ENCODE measurements around the gene CAPN9.

The CAPN9 gene

DNA sequence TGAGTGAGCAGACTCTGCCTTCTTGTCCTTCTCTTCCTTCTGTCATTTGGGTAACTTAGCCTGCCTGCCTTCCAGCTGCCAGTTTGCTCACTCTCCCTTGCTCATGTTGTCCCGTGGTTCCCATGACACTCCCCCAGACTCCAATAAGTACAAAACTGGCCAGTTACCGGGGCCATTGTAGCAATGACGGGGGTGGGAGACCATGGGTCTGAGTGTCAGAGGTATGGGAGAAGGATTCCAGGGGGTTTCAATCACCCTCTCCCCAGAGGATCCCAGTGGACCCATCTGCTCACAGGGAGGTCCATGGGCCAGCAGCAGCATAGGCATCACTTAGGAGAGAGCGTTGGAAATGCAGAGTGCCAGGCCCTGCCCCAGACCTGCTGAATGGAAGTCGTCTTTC, 51.3 kb downstream of the CAPN9 start:
- DNase-seq: no peak

DNA sequence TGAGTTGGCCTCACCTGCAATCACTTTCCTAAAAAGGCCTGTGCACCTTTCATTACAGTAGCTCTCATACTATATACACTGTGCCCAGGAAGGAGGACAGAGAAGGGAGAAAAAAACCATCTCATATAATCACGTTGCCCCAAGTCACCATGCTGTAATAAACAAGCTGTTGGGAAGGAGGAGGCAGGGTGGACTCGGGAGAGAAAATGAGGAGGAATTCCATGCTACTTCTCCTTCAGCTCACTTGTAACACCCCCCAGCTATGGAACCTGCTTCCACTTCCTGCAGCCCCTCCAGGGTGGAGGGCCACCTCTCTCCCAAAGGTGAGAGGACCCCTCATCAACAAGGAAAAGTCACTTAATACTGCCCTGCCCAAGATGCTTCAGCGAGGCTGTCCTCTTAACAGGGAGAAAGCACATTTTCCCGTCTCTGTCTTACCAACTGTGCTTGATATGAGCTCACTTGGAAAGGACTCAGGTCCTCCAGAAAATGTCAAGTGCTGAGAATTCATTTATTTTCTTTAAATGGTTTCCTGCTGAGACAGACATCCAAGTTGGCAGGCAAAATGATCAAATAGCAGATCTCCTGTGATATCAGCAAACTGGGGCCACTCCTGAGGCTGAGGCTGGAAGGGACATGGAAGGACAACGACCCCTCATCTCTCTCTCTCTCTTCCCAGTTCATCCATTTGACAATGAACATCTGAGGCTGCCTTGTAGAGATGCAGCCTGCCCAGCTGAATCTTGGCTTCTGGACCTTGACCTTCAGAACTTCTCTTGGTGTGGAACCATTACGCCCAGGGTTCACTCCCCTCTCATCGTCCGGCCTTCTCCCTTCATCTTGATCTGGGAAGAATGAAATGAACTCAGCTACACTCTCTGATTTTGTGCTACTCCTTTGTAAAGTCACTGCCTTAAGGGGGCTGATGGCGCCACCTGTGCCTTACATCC, 54.0 kb downstream of the CAPN9 start:
- no peak for DNase-seq

DNA sequence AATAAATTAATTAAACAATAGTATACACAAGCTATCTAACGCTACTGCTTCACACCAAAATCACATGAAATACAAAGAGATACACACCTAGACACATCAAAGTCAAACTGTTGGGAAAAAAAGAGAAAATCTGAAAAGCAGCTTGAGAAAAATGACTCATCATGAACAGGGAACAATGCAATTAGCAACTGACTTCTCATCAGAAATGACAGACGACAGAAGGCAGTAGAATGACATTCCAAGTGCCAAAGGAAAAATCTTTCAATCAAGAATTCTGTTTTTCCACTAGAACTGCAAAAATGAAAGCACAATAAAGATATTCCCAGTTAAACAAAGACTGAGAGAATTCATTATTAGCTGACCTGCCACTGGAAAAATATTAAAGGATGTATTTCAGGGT, 57.2 kb downstream of the CAPN9 start:
- DNase-seq: no peak

DNA sequence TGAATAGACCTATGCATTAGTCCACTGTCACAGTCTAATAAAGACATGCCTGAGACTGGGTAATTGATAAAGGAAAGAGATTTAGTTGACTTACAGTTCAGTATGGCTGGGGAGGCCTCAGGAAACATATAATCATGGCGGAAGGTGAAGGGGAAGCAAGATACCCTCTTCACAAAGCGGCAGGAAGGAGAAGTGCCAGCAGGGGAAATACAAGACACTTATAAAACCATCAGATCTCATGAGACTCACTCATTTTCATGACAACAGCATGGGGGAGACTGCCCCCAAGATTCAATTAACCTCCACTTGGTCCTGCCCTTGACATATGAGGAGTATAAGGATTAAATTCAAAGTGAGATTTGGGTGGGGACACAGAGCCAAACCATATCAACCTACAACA, 59.4 kb downstream of the CAPN9 start:
- DNase-seq: no peak

DNA sequence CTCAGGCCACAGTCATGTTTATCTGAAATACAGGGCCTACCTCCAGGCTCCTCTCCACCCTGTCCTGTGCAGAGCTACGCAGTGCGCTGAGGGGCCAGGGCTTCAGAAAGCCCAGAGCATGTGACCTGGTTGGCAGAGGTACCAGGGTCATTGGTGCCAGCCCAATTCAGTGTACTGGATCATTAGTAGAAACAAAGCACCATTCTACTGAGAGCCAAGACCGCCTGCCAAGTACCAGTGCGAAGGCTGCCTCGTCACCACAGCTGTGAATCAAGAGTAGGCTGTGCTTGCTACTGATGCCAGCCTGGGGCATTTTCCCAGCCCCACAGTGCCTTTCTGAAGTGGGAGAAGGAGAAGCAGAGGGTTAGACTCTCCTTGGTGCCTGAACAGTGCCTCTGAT, 59.8 kb downstream of the CAPN9 start:
- DNase-seq: no peak

DNA sequence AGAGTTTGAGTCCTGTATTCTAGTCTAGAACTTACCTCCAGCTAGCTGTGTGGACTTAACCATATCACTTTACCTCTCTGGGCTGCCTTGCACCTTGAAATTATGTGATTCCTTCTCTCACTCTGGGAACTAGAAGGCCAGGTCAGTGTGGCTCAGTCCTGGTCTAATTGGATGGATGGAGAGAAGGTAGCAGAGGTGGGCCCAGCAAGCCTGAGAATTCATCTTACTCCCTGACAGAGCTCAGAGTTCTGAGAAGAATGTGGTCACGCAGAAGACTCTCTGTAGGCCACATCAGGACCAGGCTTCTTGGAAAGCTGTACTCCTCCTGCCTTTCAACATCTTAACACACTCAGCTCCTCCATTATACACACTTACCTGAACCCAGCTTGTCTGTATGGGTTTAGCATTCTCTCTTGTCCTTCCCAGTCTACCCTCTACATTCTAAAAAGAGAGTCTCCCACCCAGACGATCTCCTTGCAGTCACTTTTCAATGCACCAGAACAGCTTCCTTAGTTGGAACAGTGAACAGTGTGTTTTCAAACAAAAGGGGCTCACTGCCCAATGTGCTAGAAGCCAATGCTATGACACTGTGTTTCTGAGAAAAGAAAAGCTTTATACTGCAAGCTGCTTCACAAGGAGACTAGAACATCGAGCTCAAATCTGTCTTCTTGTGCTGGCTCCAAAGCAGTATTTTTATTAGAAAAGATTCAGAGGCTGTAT, 60.5 kb downstream of the CAPN9 start:
- DNase-seq: no peak

DNA sequence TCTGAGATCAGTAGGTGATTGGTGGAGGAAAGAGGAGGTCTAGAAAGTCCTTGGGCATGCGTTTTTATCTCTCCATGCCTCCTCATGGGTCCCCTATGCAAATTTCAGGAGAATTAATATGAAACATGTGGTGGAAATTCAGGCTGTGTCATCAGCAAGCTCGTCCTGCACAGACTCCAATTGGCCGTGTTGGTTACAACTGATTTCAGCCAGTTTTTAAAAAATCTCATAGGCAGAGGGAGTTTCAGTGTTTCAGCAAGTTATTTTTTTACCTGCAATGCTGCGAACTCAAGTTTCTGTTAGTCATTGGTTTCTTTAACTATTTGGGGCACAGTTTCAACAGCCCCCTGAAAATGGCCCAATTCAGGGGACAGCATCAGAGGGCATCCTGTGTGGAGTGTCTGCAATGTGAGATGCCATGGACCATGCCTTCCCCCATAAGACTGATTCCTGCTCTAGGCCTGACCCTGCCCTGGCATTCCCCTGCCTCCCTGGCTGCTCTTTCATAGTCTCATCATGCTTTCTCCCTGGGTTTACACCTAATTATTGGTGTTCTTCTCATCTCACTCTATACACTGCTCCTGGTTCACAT, 61.2 kb downstream of the CAPN9 start:
- no peak for DNase-seq

DNA sequence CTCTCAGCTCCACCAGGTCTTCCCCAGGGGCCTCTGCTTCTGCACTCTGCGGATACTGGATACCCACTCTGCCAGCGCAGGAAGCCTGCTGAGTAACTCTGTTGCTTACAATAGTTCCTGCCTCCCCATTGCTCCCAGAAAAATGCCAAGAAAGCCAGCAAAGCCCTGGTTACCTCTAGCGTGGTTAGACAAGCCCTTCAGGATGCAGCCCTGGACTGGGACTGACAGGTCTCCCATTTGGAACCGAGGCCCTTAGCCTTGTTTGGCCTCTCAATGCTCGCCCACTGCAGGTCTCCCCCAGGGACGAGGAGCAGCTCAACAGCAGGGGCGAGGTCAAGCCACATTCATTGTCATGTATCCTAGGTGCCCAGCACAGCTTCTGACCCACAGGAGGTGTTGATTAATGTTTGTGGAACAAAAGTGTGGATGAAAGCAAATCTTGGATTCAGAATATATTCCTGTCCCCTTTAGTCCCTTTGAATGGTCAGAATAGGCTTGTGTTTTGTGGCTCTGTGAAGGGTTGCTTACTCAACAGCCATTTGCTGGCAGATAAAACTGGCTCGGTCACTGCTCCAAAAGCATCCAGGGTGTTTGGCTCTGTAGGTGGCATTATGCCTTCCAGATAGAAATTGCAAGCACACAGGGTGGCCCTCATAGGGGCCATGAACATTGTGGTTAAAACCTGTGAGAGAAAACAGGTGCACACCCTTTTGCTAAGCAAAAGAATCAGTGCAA, 62.2 kb downstream of the CAPN9 start:
- DNase-seq: no peak

DNA sequence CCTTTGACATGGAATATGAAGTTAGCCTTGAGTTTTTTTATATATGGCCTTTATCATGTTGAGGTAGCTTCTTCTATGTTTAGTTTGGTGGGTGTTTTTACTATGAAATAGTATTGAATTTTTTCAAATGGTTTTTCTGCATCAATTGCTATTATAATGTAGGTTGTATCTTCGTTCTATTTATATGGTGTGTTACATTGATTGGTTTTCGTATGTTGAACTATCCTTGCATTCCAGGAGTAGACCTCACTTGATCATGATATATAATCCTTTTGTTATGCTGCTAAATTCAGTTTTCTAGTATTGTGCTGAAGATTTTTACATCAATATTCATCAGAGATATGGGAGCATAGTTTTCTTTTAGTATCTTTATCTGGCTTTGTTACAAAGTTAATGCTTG, 65.4 kb downstream of the CAPN9 start:
- DNase-seq: no peak

DNA sequence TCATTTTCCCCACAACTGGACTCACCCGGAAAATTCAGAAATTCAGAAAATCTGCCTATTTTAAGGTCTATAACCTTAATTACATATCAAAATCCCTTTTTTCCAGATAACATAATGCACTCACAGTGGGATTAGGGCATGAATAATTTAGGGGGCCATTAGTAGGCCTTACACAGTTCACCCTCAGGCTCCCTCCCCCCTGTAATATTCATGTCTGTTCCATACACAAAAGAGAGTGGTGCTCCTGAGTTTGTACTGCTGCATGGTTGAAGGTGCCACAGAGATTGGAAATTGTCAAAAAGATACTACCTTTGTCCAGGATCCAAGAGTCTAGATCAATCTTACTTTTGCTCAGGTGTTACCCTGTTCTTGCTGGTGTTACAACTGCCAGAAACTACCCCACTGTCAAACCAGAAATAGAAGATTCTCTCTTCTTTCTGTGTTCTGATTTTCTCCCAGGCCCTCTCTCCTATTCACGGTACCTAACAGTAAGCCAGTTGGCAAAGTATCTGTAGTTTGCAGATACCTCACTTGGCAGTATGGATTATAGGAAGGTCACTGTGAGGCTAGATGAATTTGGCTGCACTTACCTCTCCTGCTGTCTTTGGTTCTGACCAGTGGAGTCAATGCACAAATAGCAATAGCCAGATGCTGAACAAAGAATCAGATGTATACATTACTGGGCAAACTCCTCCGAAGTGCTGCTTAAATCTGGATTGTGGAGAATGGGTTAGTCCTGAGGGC, 67.9 kb downstream of the CAPN9 start:
- DNase-seq: no peak

DNA sequence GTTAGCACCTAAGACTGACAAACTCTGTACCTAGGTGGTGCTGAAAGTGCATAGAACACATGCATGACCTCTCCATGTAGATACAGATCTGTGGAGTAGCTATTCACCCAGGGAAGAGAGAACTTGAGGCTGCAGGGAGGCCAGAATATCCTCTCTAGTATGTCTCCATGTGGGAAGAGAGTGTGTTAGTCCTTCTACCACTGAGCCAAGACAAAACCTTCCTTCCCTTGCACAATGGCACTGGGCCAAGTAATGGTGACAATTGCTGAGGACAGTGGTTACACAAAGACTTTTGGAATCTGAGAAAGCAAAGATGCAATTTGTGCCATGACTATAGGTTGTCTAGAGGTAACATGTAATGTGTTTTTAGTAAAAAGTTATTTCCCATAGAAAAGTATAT, 68.8 kb downstream of the CAPN9 start:
- no peak for DNase-seq

DNA sequence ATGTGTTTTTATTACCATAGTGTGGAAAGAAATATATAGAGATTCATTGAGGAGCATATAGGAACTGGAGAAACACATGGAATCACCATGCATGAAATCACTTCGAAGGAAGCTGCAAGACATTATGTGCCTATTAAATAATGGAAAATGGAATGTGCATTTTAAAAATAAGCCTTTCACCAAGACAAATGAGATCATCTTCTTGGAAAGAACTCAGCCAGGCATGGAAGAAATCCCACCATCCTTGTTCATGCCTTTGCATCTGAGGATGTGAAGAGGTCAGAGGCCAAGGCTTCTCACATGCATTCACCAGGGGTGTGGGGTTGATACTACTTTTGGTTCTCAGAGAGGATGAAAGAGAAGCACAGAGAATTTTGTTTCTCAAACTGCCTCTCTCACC, 71.2 kb downstream of the CAPN9 start:
- DNase-seq: no peak

DNA sequence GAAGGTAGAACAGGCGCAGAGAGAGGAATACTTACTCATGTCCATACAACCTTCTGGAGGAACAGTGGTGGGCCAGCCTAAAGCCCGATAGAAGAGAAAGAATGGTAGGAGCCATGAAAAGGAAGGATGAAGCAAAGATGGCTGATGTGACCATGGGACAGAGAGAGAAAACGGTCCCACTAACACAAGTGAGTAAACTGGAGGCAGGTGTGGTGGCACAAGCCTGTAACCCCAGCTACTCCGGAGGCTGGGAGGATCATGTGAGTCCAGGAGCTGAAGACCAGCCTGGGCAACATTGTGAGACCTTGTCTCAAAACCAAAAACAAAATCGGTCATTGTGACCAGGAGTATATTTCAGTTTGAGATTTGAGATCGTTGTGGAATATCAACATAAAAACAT, 71.7 kb downstream of the CAPN9 start:
- DNase-seq: no peak

DNA sequence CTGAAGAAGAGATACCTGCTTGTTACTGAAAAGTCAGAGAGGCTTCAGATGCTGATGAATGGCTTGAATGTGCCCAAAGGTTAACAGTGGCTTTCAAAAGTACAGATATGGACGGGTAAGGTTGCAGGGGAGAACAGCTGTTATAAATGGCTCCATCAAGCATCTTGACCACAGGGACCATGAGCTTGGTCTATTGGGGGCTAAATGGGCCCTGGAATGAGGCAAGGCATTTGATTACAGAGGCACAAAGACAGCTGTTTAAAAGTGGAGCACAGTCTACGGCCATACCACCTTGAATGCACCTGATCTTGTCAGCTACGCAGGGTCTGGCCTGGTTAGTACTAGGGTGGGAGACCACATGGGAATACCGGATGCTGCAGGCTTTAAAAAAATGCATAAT, 72.8 kb downstream of the CAPN9 start:
- DNase-seq: no peak

DNA sequence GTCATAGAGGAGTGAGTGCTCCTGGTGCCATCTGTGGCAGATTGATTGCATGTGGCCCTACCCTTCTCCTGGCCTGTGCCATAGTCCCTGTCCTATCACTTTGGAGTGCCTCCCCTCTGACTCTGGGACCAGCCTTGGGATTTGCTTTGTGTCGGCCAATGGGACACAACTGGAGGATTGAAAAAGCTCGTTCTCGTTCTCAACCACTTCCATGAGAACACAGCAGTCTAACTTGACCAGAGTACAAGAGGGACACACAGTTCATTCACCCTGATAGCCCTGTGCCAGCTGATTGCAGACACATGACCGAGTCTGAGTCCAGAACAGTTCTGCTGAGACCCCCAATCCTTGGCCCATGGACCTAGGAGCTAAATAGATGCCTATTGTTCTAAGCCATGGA, 73.4 kb downstream of the CAPN9 start:
- DNase-seq: no peak

DNA sequence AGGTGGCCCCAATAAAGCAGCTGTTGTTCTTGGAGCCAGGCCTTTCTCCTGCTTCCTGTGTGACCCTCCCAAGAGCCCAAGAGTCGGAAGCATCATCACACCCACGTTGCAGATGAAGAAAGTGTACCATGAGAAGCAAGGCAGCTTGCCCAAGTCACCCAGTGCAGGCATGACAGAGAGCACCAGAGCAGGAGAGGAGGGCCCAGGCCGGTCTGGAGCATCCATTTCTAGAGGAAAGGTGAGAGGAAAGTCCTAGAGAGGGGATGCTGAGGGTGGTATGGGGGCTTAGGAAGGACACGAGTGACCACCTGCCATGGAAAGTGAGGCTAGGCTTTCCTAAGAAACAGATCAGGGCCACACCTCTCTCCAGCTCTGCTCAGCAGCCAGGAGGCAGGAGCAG, 74.2 kb downstream of the CAPN9 start:
- no peak for DNase-seq

DNA sequence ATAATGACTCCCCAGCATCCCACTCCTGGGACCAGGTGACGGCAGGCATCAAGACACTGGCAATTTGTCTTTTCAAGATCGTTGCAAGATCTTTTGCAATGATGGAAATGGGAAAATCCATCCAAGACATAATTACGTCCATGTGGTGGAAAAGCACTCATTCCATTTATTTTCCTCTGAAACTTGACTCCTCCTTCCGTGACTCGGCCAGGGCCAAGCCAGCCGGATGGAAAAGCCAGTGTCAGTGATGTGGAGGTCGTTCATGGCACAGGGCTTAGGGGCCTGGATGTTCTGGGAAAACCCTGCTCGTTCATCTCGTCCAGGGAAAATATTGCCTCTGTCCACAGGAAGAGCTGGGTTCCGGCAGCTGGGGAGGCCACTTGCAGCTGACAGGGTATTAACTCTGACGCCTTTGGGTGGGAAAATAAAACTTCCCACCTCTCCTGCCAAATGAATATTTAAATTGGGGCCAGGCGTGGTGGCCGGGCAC, 74.9 kb downstream of the CAPN9 start:
- no peak for DNase-seq

DNA sequence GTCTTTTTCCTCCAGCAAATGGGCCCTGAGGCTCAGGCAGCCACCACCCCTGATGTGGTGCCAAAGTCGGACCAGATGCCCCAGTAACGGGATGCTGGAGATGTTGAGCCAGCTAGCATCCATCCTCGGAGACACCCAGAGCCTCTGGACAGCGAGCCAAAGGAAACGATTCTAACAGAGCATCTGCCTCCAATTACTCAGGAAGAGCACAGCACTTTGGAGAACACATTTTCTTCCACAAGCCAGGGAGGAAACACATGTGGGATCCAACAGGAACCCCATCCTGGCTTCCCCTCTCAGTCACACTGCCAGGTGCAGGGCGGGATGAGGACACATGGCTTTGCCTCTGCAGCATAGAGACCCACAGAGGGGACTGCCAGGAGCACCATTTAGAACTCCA, 76.2 kb downstream of the CAPN9 start:
- DNase-seq: no peak

DNA sequence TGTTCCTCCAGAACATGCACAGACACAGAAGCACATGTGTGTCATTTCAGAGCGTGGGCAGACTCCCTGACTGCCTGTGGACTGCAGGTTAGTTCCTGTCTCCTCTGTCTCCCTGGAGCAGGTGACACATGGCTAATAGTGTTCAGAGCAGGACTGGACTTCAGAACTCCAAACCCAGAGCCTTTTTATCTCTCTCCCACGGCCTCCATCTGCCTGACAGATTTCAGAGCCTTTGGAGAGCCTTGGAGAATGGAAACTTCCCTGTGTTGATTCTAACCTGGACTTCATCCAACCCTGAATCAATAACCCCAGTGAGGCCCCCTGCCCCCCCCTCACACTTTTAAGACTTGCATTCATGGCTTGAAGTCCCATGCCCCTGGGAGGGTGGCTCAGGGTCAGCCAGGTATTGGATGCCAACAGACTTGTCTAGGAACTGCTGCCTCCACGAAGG, 76.8 kb downstream of the CAPN9 start:
- no peak for DNase-seq

DNA sequence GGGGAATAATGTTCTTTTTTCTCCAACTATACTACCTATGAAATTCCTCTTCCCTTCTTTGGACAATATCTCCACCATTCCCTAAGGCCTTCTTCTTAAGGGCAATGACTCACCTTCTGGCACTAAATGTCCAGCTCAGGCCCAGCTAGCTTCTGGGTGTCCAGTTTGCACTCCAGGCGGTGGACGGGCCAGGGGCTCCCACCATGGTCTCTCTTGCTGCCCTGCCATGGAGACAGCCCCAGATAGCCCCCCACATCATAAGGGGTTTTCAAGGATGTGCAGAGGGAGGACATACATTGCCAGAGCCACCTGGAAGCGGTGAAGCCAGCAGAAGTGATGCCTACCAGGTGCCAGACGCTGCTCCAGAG, 77.3 kb downstream of the CAPN9 start:
- no peak for DNase-seq

DNA sequence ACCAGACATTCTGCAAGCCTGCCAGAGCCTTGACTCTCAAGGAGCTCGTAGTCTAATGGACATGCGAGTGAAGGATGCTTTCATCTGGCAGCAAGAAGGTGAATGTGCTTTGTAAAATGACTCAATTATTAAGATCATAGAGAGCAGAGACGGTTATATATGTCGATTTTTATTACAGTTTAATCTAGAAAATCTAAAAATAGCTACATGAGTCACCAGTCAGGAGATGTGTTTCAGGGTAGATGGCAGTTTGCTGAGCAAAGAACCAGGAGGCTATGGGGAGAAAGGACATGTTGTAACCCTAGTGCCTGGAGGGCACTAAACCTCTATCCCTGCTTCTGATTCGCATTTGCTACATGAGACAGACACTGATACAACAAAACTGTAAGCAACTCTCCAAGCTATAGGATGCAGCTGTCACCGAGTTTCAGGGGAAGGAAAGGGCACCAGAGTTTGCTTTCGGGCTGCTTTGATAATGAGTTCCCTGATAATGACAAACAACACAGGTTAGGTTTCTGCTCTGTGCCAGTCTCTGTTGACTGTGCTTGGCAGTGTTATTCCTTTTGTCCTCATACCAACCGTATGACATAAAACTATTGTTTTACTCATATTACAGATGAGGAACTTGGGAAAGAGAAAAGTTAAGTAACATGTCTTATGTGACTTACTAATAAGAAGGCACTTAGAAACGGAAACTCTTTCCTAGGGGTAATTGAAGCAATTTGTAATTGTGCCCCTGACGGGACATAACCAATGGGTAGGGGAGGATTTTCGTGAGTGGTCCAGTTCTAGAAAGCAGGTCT, 77.9 kb downstream of the CAPN9 start:
- no peak for DNase-seq

DNA sequence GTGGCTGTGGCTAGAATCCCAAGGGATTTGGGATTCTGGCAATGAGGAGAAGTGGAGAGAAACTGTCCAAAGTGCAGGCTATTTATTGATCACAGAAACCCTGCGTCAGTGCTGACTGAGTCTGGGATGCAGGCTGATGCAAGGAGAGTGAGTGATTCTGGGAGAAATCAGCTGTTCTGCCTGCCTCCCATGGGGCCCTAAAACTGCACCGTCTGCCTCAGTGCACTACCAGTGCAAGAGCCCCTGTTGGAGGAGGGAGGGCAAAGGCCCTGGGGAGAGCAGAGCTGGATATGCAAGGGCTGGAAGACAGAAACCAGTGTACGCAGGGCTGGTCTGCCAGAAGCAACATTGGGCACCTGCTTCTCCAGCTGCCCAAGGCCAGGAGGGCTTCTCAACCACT, 78.6 kb downstream of the CAPN9 start:
- DNase-seq: no peak
